WI38 (cell line): ENCODE data around the gene PYCR2.

Experiments used
- H3K4me3 ChIP-seq: 2 replicates; pipeline ENCODE4 v1.5.1; 2011; ENCODE audit warnings: low read depth, mild to moderate bottlenecking, control low read depth, low read length
- TF ChIP-seq, protein P1 (sequence below): IDR thresholded peaks from 2 replicates; pipeline ENCODE4 v1.5.1; 2012; ENCODE audit warnings: low read depth, mild to moderate bottlenecking, control low read depth, low read length

Gene PYCR2

DNA sequence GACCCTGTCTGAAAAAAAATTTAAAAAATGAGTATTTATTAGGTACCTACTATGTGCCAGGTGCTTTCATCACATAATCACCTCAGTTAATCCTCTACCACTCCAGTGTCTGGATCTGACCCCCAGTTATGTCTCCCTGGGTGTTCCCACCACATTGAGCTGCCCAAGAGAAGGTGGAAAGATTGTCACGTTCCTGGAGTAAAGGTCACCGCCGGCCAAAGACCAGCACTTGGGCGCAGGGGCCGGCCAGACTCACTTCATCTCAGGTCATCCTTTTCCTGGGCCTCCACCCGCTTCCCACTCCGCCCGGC is 714 bp downstream of the PYCR2 start:
- peak overlapping the region; percentile 92 for H3K4me3 ChIP-seq
- TF ChIP-seq, protein P1, sequence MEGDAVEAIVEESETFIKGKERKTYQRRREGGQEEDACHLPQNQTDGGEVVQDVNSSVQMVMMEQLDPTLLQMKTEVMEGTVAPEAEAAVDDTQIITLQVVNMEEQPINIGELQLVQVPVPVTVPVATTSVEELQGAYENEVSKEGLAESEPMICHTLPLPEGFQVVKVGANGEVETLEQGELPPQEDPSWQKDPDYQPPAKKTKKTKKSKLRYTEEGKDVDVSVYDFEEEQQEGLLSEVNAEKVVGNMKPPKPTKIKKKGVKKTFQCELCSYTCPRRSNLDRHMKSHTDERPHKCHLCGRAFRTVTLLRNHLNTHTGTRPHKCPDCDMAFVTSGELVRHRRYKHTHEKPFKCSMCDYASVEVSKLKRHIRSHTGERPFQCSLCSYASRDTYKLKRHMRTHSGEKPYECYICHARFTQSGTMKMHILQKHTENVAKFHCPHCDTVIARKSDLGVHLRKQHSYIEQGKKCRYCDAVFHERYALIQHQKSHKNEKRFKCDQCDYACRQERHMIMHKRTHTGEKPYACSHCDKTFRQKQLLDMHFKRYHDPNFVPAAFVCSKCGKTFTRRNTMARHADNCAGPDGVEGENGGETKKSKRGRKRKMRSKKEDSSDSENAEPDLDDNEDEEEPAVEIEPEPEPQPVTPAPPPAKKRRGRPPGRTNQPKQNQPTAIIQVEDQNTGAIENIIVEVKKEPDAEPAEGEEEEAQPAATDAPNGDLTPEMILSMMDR = no peak

DNA sequence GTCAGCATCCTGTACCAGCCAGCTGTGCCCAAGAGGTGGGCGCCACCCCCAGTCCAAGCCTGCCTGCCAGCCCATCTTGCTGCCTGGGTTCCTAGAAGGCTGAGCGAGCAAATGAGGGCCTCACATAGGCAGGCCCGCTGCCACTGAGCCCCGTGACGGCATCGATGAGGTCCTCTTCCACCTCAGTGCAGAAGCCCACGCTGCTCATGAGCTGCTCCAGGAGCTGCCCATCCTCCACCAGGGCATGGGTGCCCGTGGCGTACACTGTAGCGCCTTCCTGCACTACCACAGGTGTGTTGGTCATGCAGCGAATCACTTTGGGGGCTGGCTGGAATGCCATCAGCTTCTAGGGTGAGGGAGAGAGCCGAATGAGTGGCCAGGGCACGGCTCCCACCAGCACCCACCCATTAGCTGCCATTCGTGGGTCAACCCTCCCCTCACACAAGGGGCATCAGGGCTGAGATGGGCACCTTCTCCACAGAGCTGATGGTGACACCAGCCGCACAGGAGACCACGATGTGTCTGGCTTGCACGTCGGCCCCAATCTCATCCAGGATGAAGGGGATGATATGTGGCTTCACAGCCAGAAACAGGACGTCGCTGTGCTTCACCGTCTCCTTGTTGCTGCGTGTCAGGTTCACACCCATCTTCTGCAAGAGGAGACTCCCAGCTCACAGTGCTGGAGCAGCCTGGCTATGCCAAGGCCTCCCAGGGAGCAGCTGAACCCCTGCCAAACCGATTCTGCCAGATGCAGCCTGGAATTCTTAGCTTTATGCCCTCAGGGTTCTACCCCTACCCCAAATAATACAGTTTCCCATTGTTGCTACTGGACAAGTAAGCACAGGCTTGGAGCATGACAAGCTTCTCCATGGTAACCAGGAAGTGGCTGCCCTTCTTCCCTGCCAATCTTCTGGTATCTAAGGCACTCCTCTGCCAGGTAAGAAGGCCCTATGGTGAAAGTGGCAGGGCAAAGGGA is 2.0 kb downstream of the PYCR2 start:
- TF ChIP-seq, protein P1 = no peak
- no peak overlapping the region for H3K4me3 ChIP-seq

GRCh38 chr1:225919906-225920305 is 4.1 kb downstream of the PYCR2 start:
- TF ChIP-seq, protein P1 = no peak

DNA sequence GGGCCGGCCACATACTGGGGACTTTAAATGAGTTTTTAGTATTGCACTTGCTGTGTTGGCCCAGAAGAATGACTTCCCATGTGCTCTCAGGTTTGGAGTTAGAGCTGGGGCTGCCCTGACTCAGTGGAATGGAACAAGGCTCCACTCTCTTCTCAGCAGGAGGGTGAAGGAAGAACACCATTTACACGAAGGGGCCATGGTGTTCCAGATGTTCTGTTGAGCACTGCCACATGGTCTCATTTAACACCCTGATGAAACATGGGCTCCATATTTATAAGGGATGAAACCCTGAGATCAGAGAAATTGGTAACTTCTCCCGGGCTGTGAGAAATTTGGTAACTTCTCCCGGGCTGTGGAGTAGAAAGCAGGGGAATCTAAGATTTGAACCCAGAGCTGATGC is 5.8 kb downstream of the PYCR2 start:
- TF ChIP-seq, protein P1 = no peak

More at GRCh38 chr1:225919906-225920305, 4.1 kb downstream of the PYCR2 start:
- H3K4me3 ChIP-seq = no peak overlapping the region

DNA sequence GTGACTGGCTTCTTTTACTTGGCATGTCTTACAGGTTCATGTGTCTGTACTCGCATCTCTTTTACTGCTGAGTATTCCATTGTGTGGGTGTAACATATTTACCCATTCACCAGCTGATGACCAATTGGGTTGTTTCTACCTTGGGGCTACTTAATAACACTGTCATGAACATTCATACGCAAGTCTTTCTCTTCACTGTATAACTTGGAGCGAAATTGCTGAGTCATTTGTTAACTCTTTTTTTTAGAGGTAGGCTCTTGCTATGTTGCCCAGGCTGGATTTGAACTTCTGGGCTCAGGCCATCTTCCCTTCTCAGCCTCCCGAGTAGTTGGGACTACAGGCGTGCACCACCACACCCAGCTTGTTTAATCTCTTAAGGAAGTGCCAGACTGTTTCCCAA is 6.5 kb downstream of the PYCR2 start:
- TF ChIP-seq, protein P1 = no peak

More for the DNA sequence above, 5.8 kb downstream of the PYCR2 start:
- no peak overlapping the region for H3K4me3 ChIP-seq

DNA sequence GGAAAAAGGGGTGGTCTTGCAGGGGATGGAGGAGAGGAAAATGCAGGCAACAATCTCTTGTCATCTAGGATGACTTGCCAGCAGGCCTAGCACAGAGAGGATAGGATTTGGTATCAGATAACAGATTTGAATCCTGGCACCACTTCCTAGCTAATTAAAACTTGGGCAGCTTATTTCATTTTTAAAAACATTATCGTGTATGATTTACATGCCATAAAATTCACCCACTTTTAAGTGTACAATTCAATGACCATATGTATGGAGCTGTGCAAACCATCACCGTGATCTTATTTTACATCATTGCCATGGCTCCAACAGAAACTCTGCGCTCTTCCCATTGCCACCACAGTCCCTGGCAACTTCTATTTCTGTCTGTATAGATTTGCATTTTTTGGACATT is 6.9 kb downstream of the PYCR2 start:
- TF ChIP-seq, protein P1 = no peak

More for the DNA sequence above, 6.5 kb downstream of the PYCR2 start:
- H3K4me3 ChIP-seq = no peak overlapping the region

DNA sequence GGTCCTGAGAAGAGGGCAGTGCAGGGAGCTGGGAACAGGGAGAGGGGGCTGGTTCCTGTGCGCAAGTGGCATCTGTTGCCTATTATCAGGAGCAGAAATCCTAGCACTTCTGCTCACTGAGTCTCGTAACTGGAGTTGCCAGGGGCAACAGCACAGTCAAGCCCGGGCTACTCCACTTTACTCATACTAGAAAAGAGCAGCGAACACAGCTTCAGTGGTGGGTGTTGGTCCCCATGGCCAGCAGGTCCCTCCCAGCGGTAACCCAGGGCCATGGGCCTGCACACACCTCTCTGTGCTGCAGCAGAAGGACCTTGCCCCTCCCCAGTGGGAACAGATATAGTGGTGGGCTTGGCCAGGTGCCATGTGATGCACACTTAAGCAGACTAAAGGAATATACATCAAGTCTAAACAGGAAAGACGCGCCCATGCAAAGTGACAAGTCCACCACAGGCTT is 8.5 kb downstream of the PYCR2 start:
- TF ChIP-seq, protein P1 = no peak
- H3K4me3 ChIP-seq = no peak overlapping the region

More for the DNA sequence above, 6.9 kb downstream of the PYCR2 start:
- no peak overlapping the region for H3K4me3 ChIP-seq
